Natural killer cell (primary cell): Measurements from ENCODE around the gene BRD2. TPM values are rescaled to one million over a fixed set of nuclear protein-coding genes. Genes with fewer than 3 reads are reported as not detected.
A peak's percentile ranks its signal among the peaks of the same experiment; 100 is the strongest.

Experiments
- ATAC-seq, 3 donors: fragments of 150-1000 bp in 2 of 3; fragments of 200-7000 bp in 1 of 3; cut with Tn5 transposase; 1 replicate in 1 of 3; 2 replicates in 2 of 3; pipeline ENCODE4 v1.10.0; 2021; ENCODE audit warnings: mild to moderate bottlenecking in 2 of 3, moderate library complexity in 2 of 3
- DNase-seq, 2 donors: peaks; one replicate each; pipeline versions ENCODE4 v3.0.0 to v3.0.0-alpha.2; 2013 to 2021; ENCODE audit warnings: mixed read lengths in 1 of 2
- H3K27ac ChIP-seq: one replicate; pipeline ENCODE4 v1.5.1; 2013; ENCODE audit warnings: mild to moderate bottlenecking, low read length
- H3K27me3 ChIP-seq: one replicate; pipeline ENCODE4 v1.6.1; 2013; ENCODE audit warnings: low read length; ENCODE audit not compliant: control insufficient read depth, insufficient read depth
- H3K36me3 ChIP-seq: one replicate; pipeline ENCODE4 v1.6.1; 2013; ENCODE audit warnings: low read length; ENCODE audit not compliant: control insufficient read depth, insufficient read depth
- H3K4me1 ChIP-seq: one replicate; pipeline ENCODE4 v1.6.1; 2013; ENCODE audit warnings: low read length; ENCODE audit not compliant: control insufficient read depth, insufficient read depth
- H3K4me3 ChIP-seq: one replicate; pipeline ENCODE4 v1.5.1; 2013; ENCODE audit warnings: low read length
- H3K9me3 ChIP-seq: one replicate; pipeline ENCODE4 v1.6.1; 2013; ENCODE audit warnings: low read length; ENCODE audit not compliant: control insufficient read depth, insufficient read depth
- H3K27ac Mint-ChIP-seq, 2 donors: one replicate each; pipeline ENCODE4 v1.8.0; 2022; ENCODE audit warnings: mild to moderate bottlenecking in 2 of 2, mixed read lengths in 2 of 2, moderate library complexity in 1 of 2
- H3K27me3 Mint-ChIP-seq, 2 donors: one replicate each; pipeline ENCODE4 v1.8.0; 2022; ENCODE audit warnings: low read depth in 2 of 2, mixed read lengths in 2 of 2
- H3K36me3 Mint-ChIP-seq: one replicate; pipeline ENCODE4 v1.8.0; 2022; ENCODE audit warnings: mixed read lengths
- H3K4me1 Mint-ChIP-seq, 2 donors: one replicate each; pipeline ENCODE4 v1.8.0; 2022; ENCODE audit warnings: mixed read lengths in 2 of 2
- H3K4me3 Mint-ChIP-seq: one replicate; pipeline ENCODE4 v1.8.0; 2022; ENCODE audit warnings: mild to moderate bottlenecking, moderate library complexity, mixed read lengths
- H3K9me3 Mint-ChIP-seq, 2 donors: one replicate each; pipeline ENCODE4 v1.8.0; 2022; ENCODE audit warnings: mixed read lengths in 2 of 2
- WGBS: methylation state at CpG from one replicate; pipeline ENCODE4 v1.1.7; 2013; ENCODE audit warnings: missing lambda C conversion rate; ENCODE audit not compliant: insufficient coverage; 5-methylcytosine and 5-hydroxymethylcytosine counted together
- intact Hi-C: fragments of 100-400 bp; cut with micrococcal nuclease; formaldehyde crosslinking; loops from one replicate; pipeline ENCODE4 v1.14.2; 2022
- total RNA-seq, 4 donors: library from RNA; stranded (reverse); fragments of 120-200 nt in 1 of 4; gene quantifications; one replicate each; pipeline versions ENCODE4 v1.2.3 to v1.2.4, GENCODE V29; 2013 to 2022
- TF ChIP-seq, protein P1 (sequence below): fragments of 200-600 bp; IDR thresholded peaks from one replicate; pipeline ENCODE4 v1.8.0; 2022; ENCODE audit warnings: antibody characterized with exemption

Gene BRD2
- total RNA-seq, 3 donors from 2014 or later (not counting 1 experiment from before 2014, with no cell fraction given): 653 to 886 (median 714) TPM

DNA sequence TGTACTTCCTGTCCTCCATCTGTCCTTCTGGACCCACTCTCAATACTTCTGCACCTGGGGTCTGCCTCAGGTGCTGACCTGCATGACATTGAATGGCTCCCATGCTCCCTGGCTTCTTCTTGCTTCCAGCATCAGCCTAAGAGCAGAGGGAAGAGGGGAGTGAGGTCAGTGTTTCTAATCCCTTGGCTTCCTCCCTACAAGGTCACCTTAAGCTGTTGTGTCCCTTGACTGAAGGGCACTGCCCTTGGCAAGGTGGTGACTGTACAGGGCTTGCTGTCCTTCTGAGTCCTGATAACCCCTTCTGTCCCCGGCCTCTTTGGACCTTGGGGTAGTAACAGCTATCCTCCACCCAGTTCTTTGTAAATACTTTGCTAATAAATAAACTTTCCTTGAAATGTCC, 37.2 kb upstream of the BRD2 start:
- DNase-seq: no peak
- no peaks in the 10 kb centered on the region for H3K27me3 ChIP-seq
- H3K4me3 ChIP-seq: no peak overlapping the region
- TF ChIP-seq, protein P1, sequence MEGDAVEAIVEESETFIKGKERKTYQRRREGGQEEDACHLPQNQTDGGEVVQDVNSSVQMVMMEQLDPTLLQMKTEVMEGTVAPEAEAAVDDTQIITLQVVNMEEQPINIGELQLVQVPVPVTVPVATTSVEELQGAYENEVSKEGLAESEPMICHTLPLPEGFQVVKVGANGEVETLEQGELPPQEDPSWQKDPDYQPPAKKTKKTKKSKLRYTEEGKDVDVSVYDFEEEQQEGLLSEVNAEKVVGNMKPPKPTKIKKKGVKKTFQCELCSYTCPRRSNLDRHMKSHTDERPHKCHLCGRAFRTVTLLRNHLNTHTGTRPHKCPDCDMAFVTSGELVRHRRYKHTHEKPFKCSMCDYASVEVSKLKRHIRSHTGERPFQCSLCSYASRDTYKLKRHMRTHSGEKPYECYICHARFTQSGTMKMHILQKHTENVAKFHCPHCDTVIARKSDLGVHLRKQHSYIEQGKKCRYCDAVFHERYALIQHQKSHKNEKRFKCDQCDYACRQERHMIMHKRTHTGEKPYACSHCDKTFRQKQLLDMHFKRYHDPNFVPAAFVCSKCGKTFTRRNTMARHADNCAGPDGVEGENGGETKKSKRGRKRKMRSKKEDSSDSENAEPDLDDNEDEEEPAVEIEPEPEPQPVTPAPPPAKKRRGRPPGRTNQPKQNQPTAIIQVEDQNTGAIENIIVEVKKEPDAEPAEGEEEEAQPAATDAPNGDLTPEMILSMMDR: no peak
- intact Hi-C loops: no loop called here
- Mint-ChIP-seq H3K27ac (no peak overlapping the region), H3K36me3 (no peaks in the 10 kb centered on the region), H3K4me1 (no peaks in the 10 kb centered on the region), H3K27me3 (peaks cover 0 to 2% of the 10 kb centered on the region in 2 donors), H3K9me3 (no peaks in the 10 kb centered on the region), H3K4me3 (no peak overlapping the region)
- peaks cover 3% of the 10 kb centered on the region for H3K4me1 ChIP-seq
- no peak overlapping the region for H3K27ac ChIP-seq
- H3K9me3 ChIP-seq: no peaks in the 10 kb centered on the region
- H3K36me3 ChIP-seq: peaks cover 13% of the 10 kb centered on the region
- 0% methylated on average over 1 of the region's 1 CpG for WGBS
- no peak for ATAC-seq

DNA sequence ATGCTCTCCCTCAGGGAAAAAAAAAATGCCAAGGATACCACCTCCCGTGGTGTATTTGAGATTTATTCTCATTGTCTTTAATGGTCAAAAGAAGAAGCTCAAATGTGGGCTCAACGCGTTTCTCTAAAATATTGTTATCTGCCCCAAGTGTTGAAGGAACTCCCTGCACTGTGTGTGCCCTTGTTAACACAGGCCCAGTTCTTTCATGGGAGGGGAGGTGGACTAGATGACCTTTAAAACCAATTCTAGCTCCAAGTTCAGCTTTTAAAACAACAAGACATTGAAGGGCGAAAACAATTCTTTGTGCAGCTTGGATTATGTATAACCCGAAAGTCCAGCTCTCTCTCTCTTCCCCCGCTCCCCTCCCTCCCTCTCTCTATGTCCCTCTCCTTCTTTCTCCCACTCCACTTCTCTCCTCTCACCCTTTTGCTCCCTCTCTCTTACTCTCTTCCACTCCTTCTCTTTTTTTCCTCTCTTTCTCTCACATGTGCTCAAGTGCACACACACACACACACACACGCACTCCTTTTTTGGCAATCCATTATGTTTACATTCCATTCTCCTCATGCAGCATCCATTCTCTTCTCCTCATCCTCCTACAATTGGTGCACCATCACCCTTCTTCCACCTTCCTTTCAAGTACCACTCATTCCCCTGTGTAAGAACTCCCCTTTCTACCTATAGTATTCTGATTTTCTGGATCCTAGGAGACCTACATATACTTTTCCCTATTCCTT, 36.1 kb upstream of the BRD2 start:
- intact Hi-C loops: loop anchor here (2.0 kb wide), 1 partner anchor 21 kb away; the partner anchor contains the start of gene HLA-DMA
- no peak overlapping the region for H3K27ac Mint-ChIP-seq
- no peaks in the 10 kb centered on the region for H3K4me1 Mint-ChIP-seq

GRCh38 chr6:32933661-32934085, 34.7 kb upstream of the BRD2 start:
- H3K4me1 ChIP-seq: peaks cover 15% of the 10 kb centered on the region
- no peaks in the 10 kb centered on the region for H3K9me3 Mint-ChIP-seq
- H3K27ac ChIP-seq: no peak overlapping the region
- peak; percentile 64 to 89 for DNase-seq
- no peak overlapping the region for H3K4me3 ChIP-seq
- H3K27me3 Mint-ChIP-seq: no peaks in the 10 kb centered on the region
- TF ChIP-seq, protein P1: peak; percentile 68
- H3K27me3 ChIP-seq: no peaks in the 10 kb centered on the region
- ATAC-seq: peak; percentile 65 to 80 (median 80)
- no CpG with 5 or more reads among the region's 3 CpGs for WGBS
- intact Hi-C loops: loop anchor here (1.0 to 2.0 kb wide), 2 partner anchors 19 to 52 kb away; partner anchors contain the start of gene HLA-DMA
- H3K9me3 ChIP-seq: no peaks in the 10 kb centered on the region
- H3K36me3 Mint-ChIP-seq: no peaks in the 10 kb centered on the region
- peaks cover 34% of the 10 kb centered on the region for H3K36me3 ChIP-seq
- H3K27ac Mint-ChIP-seq: no peak overlapping the region
- no peak overlapping the region for H3K4me3 Mint-ChIP-seq
- H3K4me1 Mint-ChIP-seq: no peaks in the 10 kb centered on the region

More for the DNA sequence above, 36.1 kb upstream of the BRD2 start:
- Mint-ChIP-seq H3K9me3 (no peaks in the 10 kb centered on the region), H3K27me3 (no peaks in the 10 kb centered on the region), H3K36me3 (no peaks in the 10 kb centered on the region), H3K4me3 (no peak overlapping the region)
- Histone ChIP-seq H3K36me3 (peaks cover 21% of the 10 kb centered on the region), H3K4me1 (peaks cover 7% of the 10 kb centered on the region), H3K27ac (no peak overlapping the region), H3K4me3 (no peak overlapping the region), H3K9me3 (no peaks in the 10 kb centered on the region), H3K27me3 (no peaks in the 10 kb centered on the region)
- WGBS: 97% methylated on average over 7 of the region's 7 CpGs
- DNase-seq: no peak
- no peak for ATAC-seq
- TF ChIP-seq, protein P1: no peak
